Femur (tissue), 1 donor: ENCODE measurements around the gene CTNNA2.
"Not testable (repeated sequence)": the region's sequence is repeated elsewhere in the genome, so short reads cannot be mapped to it uniquely, and the experiment has no call there.

ENCODE experiments used
- DNase-seq: peaks from one replicate; pipeline ENCODE4 v3.0.0-alpha.2; 2017

Gene CTNNA2

DNA sequence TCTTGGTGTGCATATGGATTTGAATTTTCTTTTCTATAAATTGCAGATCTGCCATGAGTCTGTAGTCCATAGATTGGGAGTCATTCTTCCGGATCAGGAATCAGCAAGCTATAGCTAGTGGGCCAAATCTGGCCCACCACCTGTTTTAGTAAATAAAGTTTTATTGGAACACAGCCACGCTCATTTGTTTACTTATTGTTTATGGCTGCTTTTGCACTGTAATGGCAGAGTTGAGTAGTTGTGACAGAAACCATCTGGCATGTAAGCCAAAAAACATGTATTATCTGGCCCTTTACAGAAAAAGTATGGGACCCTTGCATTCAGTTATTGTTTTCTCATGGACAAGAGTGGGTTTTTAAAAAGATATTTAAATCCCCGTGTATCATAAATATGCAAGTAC is 600.5 kb downstream of the CTNNA2 start:
- no peak for DNase-seq

DNA sequence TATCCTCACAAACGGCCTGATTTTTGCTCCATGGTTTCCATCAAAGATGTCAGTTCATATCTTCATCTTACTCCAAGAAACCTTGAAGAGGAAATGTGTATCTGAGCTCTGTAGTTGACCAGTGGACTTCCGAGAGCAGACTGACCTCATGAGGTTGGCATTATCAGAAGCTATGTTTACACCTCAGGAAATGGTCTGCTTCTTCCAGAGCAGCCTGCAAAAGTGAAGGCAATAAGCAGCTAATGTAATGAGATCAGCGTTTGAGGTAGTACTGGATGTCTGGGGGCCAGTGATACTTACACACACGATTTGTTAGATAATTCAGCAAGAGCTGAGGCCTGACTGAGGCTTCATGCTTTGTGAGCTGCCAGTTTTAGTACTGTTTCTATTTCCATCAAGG is 602.0 kb downstream of the CTNNA2 start:
- DNase-seq: no peak

DNA sequence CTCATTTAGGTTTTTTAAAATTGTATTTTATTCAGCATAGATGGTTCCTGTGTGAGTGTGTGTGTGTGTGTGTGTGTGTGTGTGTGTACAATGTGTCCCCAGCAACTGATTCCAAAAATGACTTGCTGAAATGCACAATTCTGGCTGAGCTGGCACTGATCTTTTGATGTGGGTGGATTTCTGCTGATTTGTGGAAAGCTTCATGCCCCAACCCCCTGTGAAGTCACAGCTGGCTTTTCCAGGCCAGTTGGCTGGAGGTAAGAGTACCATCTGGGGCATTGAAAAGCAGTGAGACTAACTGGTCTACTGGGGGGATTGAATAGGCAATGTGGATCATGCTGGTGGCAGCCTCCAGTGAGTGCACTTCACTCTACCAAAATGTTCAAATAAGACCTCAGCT is 604.5 kb downstream of the CTNNA2 start:
- no peak for DNase-seq

DNA sequence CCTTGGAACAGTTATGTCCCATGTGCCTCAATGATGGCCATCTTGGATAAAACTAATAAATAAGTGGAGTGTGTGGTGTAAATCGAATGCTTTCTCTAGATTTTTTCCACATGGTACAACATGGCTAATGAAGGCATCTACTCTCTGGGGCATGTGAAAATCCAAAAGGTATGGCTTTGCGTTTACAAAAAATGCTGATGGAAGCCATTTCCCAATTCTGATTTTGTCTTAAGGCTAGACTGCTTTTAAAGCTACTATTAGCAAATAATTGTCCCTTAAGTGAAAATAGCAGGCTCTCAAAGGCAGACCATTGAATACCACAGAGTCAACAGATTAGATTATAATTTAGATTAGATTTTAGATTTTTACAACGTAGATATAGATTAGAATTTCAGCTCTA is 608.0 kb downstream of the CTNNA2 start:
- DNase-seq: no peak

DNA sequence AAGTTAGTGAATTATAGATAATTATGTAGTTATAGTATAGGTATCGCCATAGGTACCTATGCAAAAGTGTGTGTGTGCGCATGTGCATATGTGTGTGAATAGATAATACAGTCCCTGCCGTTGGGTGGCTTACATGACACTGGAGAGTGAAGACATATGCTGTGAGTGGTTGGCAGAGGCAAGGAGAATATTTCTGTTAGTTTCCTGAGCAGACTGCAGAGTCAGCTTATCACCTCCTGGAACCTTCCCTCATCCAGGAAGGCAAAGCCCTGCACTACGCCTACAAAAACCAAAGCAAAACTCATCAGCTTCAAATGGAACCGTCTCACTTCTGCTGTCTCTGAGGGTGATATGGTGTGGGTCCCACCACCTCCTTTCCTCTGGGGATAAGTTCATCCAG is 609.8 kb downstream of the CTNNA2 start:
- no peak for DNase-seq

DNA sequence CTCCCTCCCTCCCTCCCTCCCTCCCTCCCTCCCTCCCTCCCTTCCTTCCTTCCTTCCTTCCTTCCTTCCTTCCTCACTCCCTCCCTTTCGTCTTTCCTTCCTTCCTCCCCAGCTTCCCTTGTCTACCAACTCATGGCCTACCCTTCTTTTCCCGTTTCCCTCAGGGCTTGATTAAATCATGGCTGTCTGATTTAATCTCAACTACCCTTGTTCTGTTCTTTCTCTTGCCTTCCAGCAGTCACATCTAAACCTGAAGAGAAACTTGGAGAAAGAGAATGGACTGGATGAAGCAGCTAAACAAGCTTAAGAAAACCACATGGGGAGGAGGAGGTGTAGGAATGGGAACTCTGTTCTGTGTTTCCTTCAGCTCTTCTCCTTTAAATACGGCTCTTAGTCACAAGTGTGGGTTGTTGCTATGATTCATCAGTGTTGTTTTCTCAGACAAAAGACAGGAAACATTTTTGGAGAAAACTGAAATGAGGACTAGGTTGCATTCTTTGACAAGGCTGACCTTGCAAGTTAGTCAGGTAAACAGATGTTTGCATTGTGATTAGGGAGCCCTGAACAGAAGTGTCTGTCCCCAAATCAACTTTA is 613.8 kb downstream of the CTNNA2 start:
- no peak for DNase-seq

DNA sequence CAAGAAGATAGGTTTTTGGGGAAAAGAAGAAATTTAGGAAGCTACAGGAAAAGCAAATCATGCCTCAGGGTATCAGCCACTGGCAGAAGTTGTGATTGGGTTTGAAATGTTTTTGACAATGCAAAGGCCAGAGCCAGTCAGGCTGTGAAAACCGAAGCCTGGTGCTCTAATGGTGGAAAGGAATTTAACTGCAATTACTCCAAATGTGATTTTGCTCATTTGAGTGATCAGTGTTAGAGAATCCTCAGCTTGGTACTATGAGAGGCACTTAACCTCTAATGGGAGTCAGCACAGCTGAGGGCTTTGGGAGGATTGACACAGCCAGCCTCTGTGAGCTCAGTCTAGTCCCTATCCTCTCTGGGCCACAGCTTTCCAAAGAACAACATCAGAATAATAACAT is 615.2 kb downstream of the CTNNA2 start:
- no peak for DNase-seq

DNA sequence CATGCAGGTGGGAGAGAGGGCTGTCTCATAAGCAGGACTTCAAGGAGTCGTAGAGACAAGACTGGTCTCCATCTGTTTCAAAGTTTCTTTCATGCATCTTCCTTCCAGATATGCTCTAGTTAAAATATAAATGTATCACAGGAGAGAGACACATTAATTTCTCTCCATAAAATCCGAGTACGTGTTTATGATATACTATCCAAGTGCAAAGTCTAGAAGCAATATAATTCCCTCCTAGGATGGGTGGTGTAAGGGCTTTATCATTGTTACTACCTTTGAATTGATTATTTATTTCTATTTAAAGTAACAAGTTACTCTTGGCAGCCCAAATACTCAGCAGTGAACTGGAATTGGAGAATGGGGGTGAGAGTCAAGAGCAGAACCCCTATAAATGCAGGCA is 619.4 kb downstream of the CTNNA2 start:
- DNase-seq: no peak

DNA sequence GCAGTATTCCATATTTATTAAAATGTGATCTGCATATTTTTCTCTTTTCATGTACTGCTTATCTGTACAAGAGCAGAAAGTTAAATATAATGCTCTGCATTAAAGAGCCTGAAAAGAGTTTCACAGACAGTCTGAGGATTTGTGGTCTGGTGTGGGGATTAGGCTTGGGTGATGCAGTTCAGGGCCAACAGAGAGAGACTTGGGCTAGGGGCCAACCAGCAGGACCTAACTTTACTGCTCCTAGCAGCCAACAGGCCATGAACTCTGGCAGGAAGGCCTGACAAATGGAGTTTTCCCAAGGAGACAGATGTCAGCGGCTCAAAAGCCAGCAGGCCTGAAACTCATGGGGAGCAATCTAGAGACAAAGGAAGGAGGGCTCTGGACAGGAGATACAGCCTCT is 622.1 kb downstream of the CTNNA2 start:
- DNase-seq: no peak

DNA sequence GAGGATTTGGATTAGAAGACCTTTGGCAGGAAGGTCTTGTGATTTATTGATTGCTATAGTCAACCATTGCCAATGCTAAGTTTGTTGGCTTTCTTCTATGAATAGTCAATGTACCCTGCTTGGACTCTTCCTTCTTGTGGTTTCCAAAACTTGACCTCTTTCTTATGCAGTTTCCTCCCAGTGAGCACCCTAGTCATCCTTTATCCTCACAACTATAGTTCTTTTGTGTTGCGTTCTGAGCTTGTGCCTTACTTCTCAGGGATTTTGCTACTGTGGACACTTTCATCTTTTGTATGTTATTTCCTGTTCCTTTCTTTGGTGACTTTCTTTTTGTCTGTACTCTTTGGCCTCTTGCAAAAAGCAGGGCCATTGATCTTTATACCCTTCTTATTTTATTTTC is 623.5 kb downstream of the CTNNA2 start:
- no peak for DNase-seq

DNA sequence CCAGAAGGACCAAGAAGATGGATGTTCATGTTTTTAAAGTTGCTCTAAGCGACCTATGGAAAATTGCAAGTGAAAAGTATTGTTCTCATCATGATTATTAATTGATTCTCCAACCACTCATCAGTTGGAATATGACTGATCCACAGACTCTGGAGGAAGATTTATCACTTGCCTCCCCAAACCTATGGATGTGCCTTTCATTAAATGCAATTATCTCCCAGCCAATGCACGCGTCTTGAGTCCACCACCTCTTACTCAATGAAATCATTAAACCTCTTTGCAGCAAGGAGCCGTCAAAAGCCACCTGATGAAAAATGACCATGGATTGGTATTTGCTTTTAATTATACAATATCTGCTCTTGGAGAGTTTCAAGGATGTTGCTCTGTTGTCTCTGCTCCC is 626.1 kb downstream of the CTNNA2 start:
- no peak for DNase-seq

DNA sequence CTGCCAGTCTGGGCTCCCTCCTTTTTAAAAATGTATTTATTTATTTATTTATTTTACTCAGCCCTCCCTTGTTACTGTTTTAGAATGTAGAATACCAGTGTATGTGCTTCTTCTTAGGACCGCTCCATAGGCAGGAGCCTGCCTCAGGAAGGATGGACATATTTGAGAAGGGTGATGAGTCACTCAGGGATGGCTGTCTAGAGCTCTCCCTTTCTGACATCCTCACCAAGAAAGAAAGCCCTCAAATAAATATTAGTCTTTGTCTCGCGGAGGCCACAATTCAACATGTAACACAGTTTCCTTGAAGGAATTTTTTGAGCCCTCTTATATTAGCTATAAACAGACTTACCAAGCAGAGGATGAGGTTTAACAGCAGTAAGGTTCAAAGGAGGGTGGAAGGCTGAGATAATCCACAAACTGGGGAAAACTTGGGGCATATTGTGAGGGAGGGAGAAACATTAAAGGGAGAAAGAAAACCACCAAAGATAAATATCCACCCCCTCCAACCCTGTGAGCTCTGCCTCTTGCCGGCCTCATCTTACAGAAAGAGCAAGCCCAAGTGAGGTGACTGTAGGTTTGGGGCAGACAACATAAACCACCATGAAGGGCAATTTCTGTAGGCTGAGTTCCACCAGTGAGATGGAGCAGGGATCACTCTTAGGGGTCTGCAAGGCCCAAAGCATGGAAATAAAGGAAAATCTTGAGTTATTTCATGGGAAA is 628.3 kb downstream of the CTNNA2 start:
- no peak for DNase-seq

DNA sequence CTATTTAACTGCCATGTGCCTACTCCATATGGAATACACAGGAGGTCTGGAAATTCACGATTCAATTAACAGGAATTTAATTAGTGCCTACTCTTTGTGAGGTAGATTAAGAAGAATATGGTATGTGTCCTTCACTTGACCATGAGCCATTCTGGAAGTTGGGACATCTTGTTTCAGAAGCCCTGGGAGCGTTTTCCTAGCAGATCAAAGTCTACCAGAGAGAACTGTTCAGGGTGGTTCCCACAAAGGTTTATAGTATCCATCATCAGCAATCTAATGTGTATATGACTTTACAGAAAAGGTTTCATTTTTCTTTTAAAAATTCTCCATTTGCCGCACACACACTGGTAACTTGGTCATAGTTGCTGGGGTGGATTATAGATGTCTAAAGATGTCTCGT is 632.6 kb downstream of the CTNNA2 start:
- DNase-seq: no peak

DNA sequence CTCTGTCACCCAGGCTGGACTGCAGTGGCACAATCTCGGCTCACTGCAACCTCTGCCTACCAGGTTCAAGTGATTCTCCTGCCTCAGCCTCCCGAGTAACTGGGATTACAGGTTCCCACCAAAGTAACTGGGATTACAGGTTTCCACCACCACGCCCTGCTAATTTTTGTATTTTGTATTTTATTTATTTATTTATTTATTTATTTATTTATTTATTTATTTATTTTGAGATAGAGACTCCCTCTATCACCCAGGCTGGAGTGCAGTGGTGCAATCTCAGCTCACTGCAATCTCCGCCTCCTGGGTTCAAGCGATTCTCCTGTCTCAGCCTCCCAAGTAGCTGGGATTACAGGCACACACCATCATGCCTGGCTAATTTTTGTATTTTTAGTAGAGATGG is 633.9 kb downstream of the CTNNA2 start:
- DNase-seq: not testable (repeated sequence)

DNA sequence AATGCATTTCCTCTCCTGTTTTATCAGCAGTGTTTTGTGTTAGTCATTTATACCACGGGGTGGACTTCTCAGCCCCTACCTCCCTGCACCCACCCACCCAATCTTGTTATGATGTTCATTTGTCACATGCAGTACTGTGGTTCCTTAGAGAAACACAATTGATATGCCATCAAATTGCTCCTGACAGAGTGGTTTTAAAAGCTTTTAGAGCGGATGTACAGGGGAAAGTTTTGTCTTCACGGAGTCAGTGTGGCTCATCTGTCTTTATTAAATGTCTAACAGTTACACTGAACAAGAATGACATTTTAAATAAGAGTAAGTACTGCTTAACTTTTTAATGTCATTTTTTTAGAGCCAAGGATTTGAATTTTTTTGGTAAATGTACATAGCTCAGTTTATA is 634.8 kb downstream of the CTNNA2 start:
- no peak for DNase-seq

DNA sequence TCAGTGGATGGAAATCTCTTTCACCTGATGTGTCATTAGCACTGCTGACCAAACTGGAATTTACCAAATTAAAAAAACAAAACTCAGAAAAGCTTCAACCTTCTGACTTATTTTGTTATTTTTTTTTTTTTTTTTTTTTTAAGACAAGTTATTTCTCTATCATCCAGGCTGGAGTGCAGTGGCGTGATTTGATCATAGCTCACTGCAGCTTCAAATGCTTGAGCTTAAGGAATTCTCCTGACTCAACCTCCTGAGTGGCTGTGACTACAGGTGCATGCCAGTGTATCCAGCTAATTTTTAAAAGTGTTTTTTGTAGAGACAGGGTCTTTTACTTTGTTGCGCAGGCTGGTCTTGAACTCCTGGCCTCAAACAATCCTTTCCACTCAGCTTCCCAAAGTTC is 636.1 kb downstream of the CTNNA2 start:
- DNase-seq: no peak

DNA sequence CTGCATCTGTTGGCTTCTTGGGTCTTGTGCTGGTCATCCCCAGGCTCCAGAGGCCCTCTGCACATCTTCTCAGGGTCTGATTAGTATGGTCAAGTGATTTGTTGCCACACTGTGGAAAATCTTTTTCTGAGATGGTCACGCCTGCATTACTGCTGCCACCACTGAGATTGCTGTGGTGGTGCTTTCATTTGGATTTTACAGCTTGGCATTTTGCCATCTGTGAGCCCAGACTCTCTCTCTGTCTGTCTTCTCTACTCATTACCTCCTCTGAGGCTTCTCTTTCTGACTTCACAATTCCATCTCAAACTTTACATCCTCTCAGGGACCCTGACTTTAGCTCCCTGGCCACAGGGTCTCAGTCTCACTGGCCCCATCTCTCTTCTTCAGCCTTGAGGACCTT is 637.1 kb downstream of the CTNNA2 start:
- no peak for DNase-seq

DNA sequence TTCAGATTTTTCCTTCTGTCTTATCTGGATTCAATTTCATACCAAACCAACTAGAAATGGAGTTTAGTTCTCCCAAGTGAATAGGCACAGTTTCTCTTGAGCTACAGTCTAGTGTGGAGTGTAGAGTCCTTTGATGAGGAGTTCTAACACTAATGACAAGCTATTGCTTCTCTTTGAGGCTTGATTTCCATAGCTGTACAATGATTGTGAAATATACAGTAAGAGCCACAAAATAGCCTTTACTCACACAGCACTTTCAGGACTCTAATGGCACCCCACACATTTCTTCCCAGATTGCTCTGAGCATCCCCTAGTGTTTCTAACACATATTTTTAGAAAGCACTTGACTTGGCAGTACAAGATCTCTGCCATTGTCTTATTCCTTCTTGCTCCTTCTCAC is 638.4 kb downstream of the CTNNA2 start:
- DNase-seq: no peak

DNA sequence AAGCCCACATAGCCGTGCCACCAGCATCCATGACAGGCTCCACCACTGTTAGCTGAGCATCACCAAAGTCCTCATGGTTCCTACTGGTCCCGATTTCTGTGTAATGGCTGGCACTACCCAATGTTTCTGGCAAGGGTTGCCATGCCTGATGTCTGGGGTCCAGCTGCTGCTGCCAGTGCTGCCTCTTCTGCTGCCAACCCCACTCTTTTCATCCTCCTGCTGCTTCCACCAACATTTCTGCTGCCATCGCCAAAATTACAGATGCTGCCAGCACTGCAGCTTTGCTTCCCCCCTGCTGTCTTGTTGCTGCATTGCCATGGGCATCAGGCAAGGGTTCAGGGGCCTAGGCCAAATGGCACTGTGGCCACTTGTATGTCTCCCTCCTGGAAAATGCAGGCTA is 638.8 kb downstream of the CTNNA2 start:
- DNase-seq: no peak

DNA sequence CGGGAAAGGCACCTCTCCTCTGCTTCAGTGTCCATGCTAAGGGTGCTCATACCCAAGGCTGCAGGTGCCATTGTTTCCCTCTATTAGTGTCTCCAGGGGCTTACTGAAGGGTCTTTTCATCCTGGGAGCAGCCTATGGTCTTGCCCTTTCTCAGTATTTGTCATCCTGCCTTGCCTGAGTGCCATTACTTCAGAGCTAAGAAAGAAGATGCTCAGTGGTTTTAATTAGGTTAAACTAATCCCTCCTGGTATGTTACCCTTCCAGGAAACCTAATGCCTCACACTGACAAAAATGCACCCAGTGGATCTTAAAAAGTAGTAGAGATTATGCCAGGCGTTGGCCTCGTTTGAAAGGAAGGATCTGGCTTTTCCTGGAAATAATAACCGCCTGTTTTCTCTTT is 640.3 kb downstream of the CTNNA2 start:
- DNase-seq: no peak

DNA sequence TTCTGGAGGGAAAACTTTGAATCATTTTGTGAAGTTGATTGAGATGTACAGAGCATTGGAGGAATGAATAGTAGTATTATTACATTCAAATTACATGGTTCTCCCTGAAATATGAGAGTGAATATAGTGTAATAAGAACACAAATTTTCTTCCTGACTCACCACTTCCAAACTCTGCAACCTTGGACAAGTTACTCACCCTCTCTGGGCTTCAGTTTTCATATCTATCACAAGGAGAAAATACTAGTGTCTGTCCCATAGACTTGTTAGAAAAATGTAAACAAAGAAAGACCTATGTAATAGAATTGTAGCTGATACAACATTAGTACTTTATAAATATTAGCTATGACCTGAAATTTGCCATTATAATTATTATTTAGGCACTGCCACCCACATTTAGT is 640.9 kb downstream of the CTNNA2 start:
- DNase-seq: no peak

DNA sequence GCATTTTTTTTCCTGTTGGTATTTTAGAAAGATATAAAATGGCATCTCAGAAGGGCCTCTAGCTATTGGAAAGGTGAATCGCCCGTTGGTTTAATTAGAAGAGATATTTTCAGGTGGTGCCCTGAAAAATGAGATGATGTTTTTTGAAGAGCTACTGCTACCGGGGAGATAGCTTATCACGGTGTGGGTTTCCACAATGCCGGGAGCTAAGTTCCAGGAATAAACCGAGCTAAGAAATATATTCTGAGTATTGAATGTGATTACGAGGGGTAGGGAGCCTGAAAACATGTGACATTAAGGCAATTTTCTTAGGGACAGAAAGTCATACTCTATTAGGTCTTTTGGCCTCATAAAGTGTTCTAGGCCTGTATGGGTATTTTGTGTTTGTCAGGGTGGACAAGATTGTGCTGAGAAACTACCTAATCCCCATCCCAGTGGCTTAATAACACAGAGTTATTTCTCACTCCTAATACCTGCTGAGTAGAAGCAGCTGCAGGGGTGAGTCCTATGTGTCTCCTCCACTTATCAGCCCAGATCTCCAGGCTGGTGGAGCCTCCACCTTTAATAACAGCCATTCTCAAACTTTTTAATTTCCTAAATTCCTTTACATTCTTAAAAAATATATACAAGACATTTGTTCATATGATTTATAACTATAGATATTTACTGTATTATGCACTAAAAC is 641.5 kb downstream of the CTNNA2 start:
- no peak for DNase-seq

DNA sequence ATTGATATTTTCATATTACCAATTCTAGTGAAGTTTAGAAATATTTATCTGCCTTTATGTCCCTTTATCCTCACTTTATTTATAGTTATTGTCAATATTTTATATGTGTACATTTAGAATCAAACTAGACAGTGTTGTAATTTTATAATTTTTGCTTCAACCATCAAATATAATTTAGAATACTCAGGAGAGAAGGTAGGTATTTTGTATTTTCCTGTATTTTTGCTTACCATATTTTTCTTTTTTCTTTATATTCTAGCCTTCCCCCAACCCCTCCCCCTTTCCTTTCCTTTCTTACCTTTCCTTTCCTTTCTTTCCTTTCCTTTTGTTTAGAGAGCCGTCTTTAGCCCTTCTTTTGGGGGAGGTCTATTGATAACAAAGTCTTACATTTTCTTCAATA is 651.5 kb downstream of the CTNNA2 start:
- DNase-seq: no peak

DNA sequence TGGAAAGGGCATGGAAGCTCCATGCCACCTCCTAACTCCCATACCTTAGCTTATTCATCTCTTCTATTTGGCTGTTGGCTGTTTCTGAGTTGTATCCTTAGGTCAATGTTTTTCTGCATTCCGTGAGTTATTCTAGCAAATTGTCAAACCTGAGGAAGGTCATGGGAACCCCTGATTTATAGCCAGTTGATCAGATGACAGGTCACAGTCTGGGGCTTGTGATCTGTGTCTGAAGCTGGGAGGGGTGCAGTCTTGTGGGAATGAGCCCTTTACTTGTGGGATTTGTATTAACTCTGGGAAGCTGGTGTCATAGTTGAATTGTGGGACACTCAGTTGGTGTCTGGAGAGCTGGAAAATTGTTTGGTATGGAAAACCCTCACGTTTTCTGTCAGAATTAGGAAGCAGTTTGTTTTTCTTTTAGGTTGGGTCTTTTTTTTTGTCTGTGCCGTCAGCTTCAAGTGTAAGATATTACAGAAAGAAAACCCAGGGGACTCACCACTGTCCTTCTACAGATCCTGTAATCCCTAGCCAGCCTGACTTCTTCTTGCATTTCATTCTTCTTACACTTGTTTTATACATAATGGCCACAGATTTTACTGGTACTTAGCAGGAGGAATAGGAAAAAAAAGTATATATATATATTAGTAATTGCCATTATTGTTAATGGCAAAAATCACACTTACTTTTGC is 653.8 kb downstream of the CTNNA2 start:
- DNase-seq: no peak
